B cell (primary cell): ENCODE data around the gene ARHGAP15.

Experiments
- CTCF ChIP-seq: fragments of 200-600 bp; IDR thresholded peaks from one replicate; pipeline ENCODE4 v1.8.0; 2022; ENCODE audit warnings: antibody characterized with exemption, mild to moderate bottlenecking
- EZH2 ChIP-seq: IDR thresholded peaks from 2 replicates; pipeline ENCODE4 v1.6.1; 2012; ENCODE audit warnings: borderline replicate concordance, low read depth, mild to moderate bottlenecking, moderate library complexity, low read length; ENCODE audit not compliant: insufficient read depth, poor library complexity, severe bottlenecking

- TF ChIP-seq EZH2 (no peak), CTCF (no peak)
Observed at GRCh38 chr2:143588746-143589145, 459.5 kb downstream of the ARHGAP15 start.
